Activated naive CD4-positive, alpha-beta T cell treated with anti-CD3 and anti-CD28 coated beads, Interleukin-2, amount 50 U/mL, for 24 hours (primary cell): ENCODE measurements around the gene CHST4.
A peak's percentile ranks its signal among the peaks of the same experiment; 100 is the strongest.

ENCODE experiments used
- H3K27ac Mint-ChIP-seq: one replicate; pipeline ENCODE4 v1.8.0; 2021; ENCODE audit warnings: mild to moderate bottlenecking, mixed read lengths
- H3K27me3 Mint-ChIP-seq: one replicate; pipeline ENCODE4 v1.8.0; 2021; ENCODE audit warnings: mixed read lengths
- H3K36me3 Mint-ChIP-seq: one replicate; pipeline ENCODE4 v1.8.0; 2021; ENCODE audit warnings: mixed read lengths
- H3K4me1 Mint-ChIP-seq: one replicate; pipeline ENCODE4 v1.8.0; 2021; ENCODE audit warnings: mixed read lengths
- H3K4me3 Mint-ChIP-seq: one replicate; pipeline ENCODE4 v1.8.0; 2021; ENCODE audit warnings: mild to moderate bottlenecking, mixed read lengths
- H3K9me3 Mint-ChIP-seq: one replicate; pipeline ENCODE4 v1.8.0; 2021; ENCODE audit warnings: mixed read lengths

CHST4 gene

GRCh38 chr16:71526111-71526631, at the start of gene CHST4:
Gene CHST4, plus strand, starts transcription at chr16:71526426. Its CDS starts 10,252 bp downstream, at chr16:71536678.
- no peaks in the 10 kb centered on the region for H3K4me1 Mint-ChIP-seq
- H3K9me3 Mint-ChIP-seq = no peaks in the 10 kb centered on the region
- H3K27ac Mint-ChIP-seq = no peak within 1 kb of the TSS
- H3K27me3 Mint-ChIP-seq = peaks cover 9% of the 10 kb centered on the region
- H3K36me3 Mint-ChIP-seq = no peaks in the 10 kb centered on the region
- no peak within 1 kb of the TSS for H3K4me3 Mint-ChIP-seq

- H3K36me3 Mint-ChIP-seq = peaks cover 13% of the 10 kb centered on the region
- no peaks in the 10 kb centered on the region for H3K4me1 Mint-ChIP-seq
Observed at GRCh38 chr16:71476457-71477124, 49.6 kb upstream of the CHST4 start.

GRCh38 chr16:71479420-71479819, 46.8 kb upstream of the CHST4 start:
- Mint-ChIP-seq H3K4me3 (no peak overlapping the region), H3K4me1 (peaks cover 11% of the 10 kb centered on the region), H3K27me3 (no peaks in the 10 kb centered on the region), H3K36me3 (peaks cover 10% of the 10 kb centered on the region), H3K9me3 (no peaks in the 10 kb centered on the region), H3K27ac (no peak overlapping the region)

More at GRCh38 chr16:71476457-71477124, 49.6 kb upstream of the CHST4 start:
- H3K4me3 Mint-ChIP-seq = no peak overlapping the region
- H3K9me3 Mint-ChIP-seq = no peaks in the 10 kb centered on the region
- H3K27ac Mint-ChIP-seq = no peak overlapping the region
- H3K27me3 Mint-ChIP-seq = no peaks in the 10 kb centered on the region

- Mint-ChIP-seq H3K36me3 (peaks cover 8% of the 10 kb centered on the region), H3K4me1 (peaks cover 17% of the 10 kb centered on the region), H3K4me3 (no peak overlapping the region), H3K9me3 (no peaks in the 10 kb centered on the region), H3K27me3 (no peaks in the 10 kb centered on the region), H3K27ac (no peak overlapping the region)
Observed at GRCh38 chr16:71480956-71481355, 45.3 kb upstream of the CHST4 start.

GRCh38 chr16:71482569-71482968, 43.7 kb upstream of the CHST4 start:
- H3K9me3 Mint-ChIP-seq = no peaks in the 10 kb centered on the region
- H3K27me3 Mint-ChIP-seq = no peaks in the 10 kb centered on the region
- no peak overlapping the region for H3K4me3 Mint-ChIP-seq
- no peak overlapping the region for H3K27ac Mint-ChIP-seq
- peaks cover 3% of the 10 kb centered on the region for H3K36me3 Mint-ChIP-seq
- H3K4me1 Mint-ChIP-seq = peaks cover 17% of the 10 kb centered on the region

GRCh38 chr16:71484006-71484893, 42.0 kb upstream of the CHST4 start:
- Mint-ChIP-seq H3K4me1 (peaks cover 17% of the 10 kb centered on the region), H3K9me3 (no peaks in the 10 kb centered on the region), H3K27ac (peak overlapping the region; percentile 93), H3K4me3 (peak overlapping the region; percentile 91), H3K27me3 (no peaks in the 10 kb centered on the region), H3K36me3 (peaks cover 3% of the 10 kb centered on the region)

GRCh38 chr16:71489122-71489521, 37.1 kb upstream of the CHST4 start, which contains the start of gene ZNF19:
Gene ZNF19, minus strand, starts transcription at chr16:71489324. Its CDS starts 7,210 bp downstream, at chr16:71482114.
- no peak within 1 kb of the TSS for H3K27ac Mint-ChIP-seq

GRCh38 chr16:71490361-71490760, 35.9 kb upstream of the CHST4 start:
- Mint-ChIP-seq H3K4me3 (no peak overlapping the region), H3K27ac (no peak overlapping the region), H3K4me1 (no peaks in the 10 kb centered on the region), H3K36me3 (no peaks in the 10 kb centered on the region), H3K9me3 (no peaks in the 10 kb centered on the region), H3K27me3 (peaks cover 2% of the 10 kb centered on the region)

More at GRCh38 chr16:71489122-71489521, 37.1 kb upstream of the CHST4 start, which contains the start of gene ZNF19:
- Mint-ChIP-seq H3K4me1 (peaks cover 7% of the 10 kb centered on the region), H3K27me3 (peaks cover 1% of the 10 kb centered on the region), H3K9me3 (no peaks in the 10 kb centered on the region), H3K36me3 (no peaks in the 10 kb centered on the region), H3K4me3 (no peak within 1 kb of the TSS)

- no peak overlapping the region for H3K27ac Mint-ChIP-seq
Observed at GRCh38 chr16:71491054-71491453, 35.2 kb upstream of the CHST4 start.

GRCh38 chr16:71492786-71493185, 33.4 kb upstream of the CHST4 start:
- Mint-ChIP-seq H3K36me3 (no peaks in the 10 kb centered on the region), H3K27me3 (peaks cover 2% of the 10 kb centered on the region)

More at GRCh38 chr16:71491054-71491453, 35.2 kb upstream of the CHST4 start:
- Mint-ChIP-seq H3K4me3 (no peak overlapping the region), H3K9me3 (no peaks in the 10 kb centered on the region), H3K4me1 (no peaks in the 10 kb centered on the region), H3K27me3 (peaks cover 2% of the 10 kb centered on the region), H3K36me3 (no peaks in the 10 kb centered on the region)

GRCh38 chr16:71493213-71493612, 33.0 kb upstream of the CHST4 start:
- no peak overlapping the region for H3K27ac Mint-ChIP-seq
- H3K4me1 Mint-ChIP-seq = no peaks in the 10 kb centered on the region
- no peaks in the 10 kb centered on the region for H3K36me3 Mint-ChIP-seq
- H3K27me3 Mint-ChIP-seq = peaks cover 2% of the 10 kb centered on the region
- no peaks in the 10 kb centered on the region for H3K9me3 Mint-ChIP-seq
- H3K4me3 Mint-ChIP-seq = no peak overlapping the region

More at GRCh38 chr16:71492786-71493185, 33.4 kb upstream of the CHST4 start:
- Mint-ChIP-seq H3K27ac (no peak overlapping the region), H3K4me1 (no peaks in the 10 kb centered on the region), H3K9me3 (no peaks in the 10 kb centered on the region), H3K4me3 (no peak overlapping the region)

GRCh38 chr16:71498031-71498430, 28.2 kb upstream of the CHST4 start:
- no peak overlapping the region for H3K27ac Mint-ChIP-seq

GRCh38 chr16:71499775-71500364, 26.4 kb upstream of the CHST4 start:
- Mint-ChIP-seq H3K9me3 (no peaks in the 10 kb centered on the region), H3K4me1 (no peaks in the 10 kb centered on the region), H3K27me3 (peaks cover 2% of the 10 kb centered on the region), H3K4me3 (no peak overlapping the region), H3K27ac (no peak overlapping the region), H3K36me3 (no peaks in the 10 kb centered on the region)

More at GRCh38 chr16:71498031-71498430, 28.2 kb upstream of the CHST4 start:
- H3K36me3 Mint-ChIP-seq = no peaks in the 10 kb centered on the region
- peaks cover 4% of the 10 kb centered on the region for H3K27me3 Mint-ChIP-seq
- H3K4me1 Mint-ChIP-seq = no peaks in the 10 kb centered on the region
- no peak overlapping the region for H3K4me3 Mint-ChIP-seq
- no peaks in the 10 kb centered on the region for H3K9me3 Mint-ChIP-seq

- H3K36me3 Mint-ChIP-seq = no peaks in the 10 kb centered on the region
- no peaks in the 10 kb centered on the region for H3K4me1 Mint-ChIP-seq
- no peak overlapping the region for H3K27ac Mint-ChIP-seq
- no peak overlapping the region for H3K4me3 Mint-ChIP-seq
- H3K9me3 Mint-ChIP-seq = no peaks in the 10 kb centered on the region
- peaks cover 2% of the 10 kb centered on the region for H3K27me3 Mint-ChIP-seq
Observed at GRCh38 chr16:71500964-71501363, 25.3 kb upstream of the CHST4 start.

GRCh38 chr16:71501547-71501946, 24.7 kb upstream of the CHST4 start:
- Mint-ChIP-seq H3K27me3 (peaks cover 2% of the 10 kb centered on the region), H3K4me3 (no peak overlapping the region), H3K36me3 (no peaks in the 10 kb centered on the region), H3K27ac (no peak overlapping the region), H3K9me3 (no peaks in the 10 kb centered on the region), H3K4me1 (no peaks in the 10 kb centered on the region)
